Smooth muscle cell (in vitro differentiated cells): ENCODE data around the gene DRAM1. TPM values are rescaled to one million over a fixed set of nuclear protein-coding genes. Genes with fewer than 3 reads are reported as not detected.

Source experiments
- DNase-seq: peaks from one replicate; lab custom pipeline; 2025; ENCODE audit not compliant: unreplicated experiment; lab: John Stamatoyannopoulos, UW
- H2AFZ ChIP-seq: fragments of 200-600 bp; sonication (generic); 2 replicates; pipeline ENCODE4 v1.6.0; 2016; ENCODE audit warnings: antibody characterized with exemption, low read depth, mild to moderate bottlenecking
- H3F3A ChIP-seq: fragments of 200-600 bp; sonication (generic); 2 replicates; pipeline ENCODE4 v1.6.0; 2017; ENCODE audit warnings: antibody characterized with exemption, low read depth
- H3K27ac ChIP-seq: fragments of 200-600 bp; sonication (generic); 2 replicates; pipeline ENCODE4 v1.5.1; 2016; ENCODE audit warnings: low read depth, mild to moderate bottlenecking
- H3K27me3 ChIP-seq: fragments of 200-600 bp; sonication (generic); 2 replicates; pipeline ENCODE4 v1.6.1; 2016; ENCODE audit warnings: low read depth, mild to moderate bottlenecking
- H3K36me3 ChIP-seq: fragments of 200-600 bp; sonication (generic); 2 replicates; pipeline ENCODE4 v1.5.1; 2016; ENCODE audit warnings: low read depth
- H3K4me1 ChIP-seq: fragments of 200-600 bp; sonication (generic); 2 replicates; pipeline ENCODE4 v1.5.1; 2016; ENCODE audit warnings: low read depth
- H3K4me2 ChIP-seq: fragments of 200-600 bp; sonication (generic); 2 replicates; pipeline ENCODE4 v1.6.0; 2016; ENCODE audit warnings: mild to moderate bottlenecking
- H3K4me3 ChIP-seq: fragments of 200-600 bp; sonication (generic); 2 replicates; pipeline ENCODE4 v1.5.1; 2016; ENCODE audit warnings: mild to moderate bottlenecking
- H3K79me2 ChIP-seq: fragments of 200-600 bp; sonication (generic); 2 replicates; pipeline ENCODE4 v1.6.0; 2016; ENCODE audit warnings: low read depth, mild to moderate bottlenecking
- H3K9ac ChIP-seq: fragments of 200-600 bp; sonication (generic); 2 replicates; pipeline ENCODE4 v1.6.0; 2016; ENCODE audit warnings: low read depth
- H3K9me3 ChIP-seq: fragments of 200-600 bp; sonication (generic); replicated peaks from 2 replicates; pipeline ENCODE4 v1.5.1; 2016; ENCODE audit warnings: low read depth
- H4K20me1 ChIP-seq: fragments of 200-600 bp; sonication (generic); 2 replicates; pipeline ENCODE4 v1.6.0; 2016; ENCODE audit warnings: low read depth
- CTCF ChIP-seq: fragments of 200-600 bp; sonication (generic); IDR thresholded peaks from 2 replicates; pipeline ENCODE4 v1.5.1; 2017; ENCODE audit warnings: borderline replicate concordance, mild to moderate bottlenecking, antibody characterized with exemption; ENCODE audit not compliant: insufficient read depth, poor library complexity, severe bottlenecking
- WGBS: methylation state at CpG from one replicate; pipeline ENCODE4 v1.1.7; 2016; ENCODE audit warnings: low lambda C conversion rate; 5-methylcytosine and 5-hydroxymethylcytosine counted together
- polyA plus RNA-seq: library from polyadenylated mRNA; unstranded; fragments of >200 nt; fragmentation: Nextera tagmentation; extraction: Ambion mirVana; gene quantifications from 2 replicates; pipeline ENCODE4 v1.2.1, GENCODE V29; 2016
- total RNA-seq: library from RNA; depleted of rRNA; stranded (reverse); fragments of >200 nt; gene quantifications from 2 replicates; pipeline ENCODE4 v1.2.3, GENCODE V29; 2014

Gene DRAM1
- total and polyA plus RNA-seq, 2 experiments from 2014 or later: 22.7 to 31.2 TPM

DNA sequence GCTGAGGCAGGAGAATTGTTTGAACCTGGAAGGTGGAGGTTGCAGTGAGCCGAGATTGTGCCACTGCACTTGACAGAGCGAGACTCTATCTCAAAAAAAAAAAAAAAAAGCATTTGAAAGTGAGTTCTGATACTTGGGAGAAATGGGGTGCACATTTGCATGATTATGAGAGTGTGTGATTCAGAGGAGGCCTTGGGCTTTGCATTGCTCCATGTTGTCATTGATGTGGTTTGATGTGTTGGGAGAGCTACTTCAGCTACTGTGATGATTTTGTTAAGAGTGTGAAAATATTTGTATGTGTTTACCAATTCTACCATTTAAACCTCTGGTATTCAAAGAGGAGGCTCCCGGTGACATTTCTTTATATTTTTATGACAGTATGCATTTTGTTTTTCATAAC, 24.4 kb downstream of the DRAM1 start:
- Histone ChIP-seq H3K9me3 (no peaks in the 10 kb centered on the region), H3K27me3 (no peaks in the 10 kb centered on the region), H3K4me3 (no peak overlapping the region), H3K79me2 (no peaks in the 10 kb centered on the region), H3K9ac (no peak overlapping the region), H3F3A (no peaks in the 10 kb centered on the region), H4K20me1 (peaks cover 3% of the 10 kb centered on the region), H2AFZ (no peak overlapping the region), H3K36me3 (peaks cover 6% of the 10 kb centered on the region), H3K4me2 (no peak overlapping the region), H3K27ac (no peak overlapping the region), H3K4me1 (no peaks in the 10 kb centered on the region)
- no peak for TF ChIP-seq CTCF
- 63% methylated on average over 3 of the region's 3 CpGs for WGBS
- no peak for DNase-seq

DNA sequence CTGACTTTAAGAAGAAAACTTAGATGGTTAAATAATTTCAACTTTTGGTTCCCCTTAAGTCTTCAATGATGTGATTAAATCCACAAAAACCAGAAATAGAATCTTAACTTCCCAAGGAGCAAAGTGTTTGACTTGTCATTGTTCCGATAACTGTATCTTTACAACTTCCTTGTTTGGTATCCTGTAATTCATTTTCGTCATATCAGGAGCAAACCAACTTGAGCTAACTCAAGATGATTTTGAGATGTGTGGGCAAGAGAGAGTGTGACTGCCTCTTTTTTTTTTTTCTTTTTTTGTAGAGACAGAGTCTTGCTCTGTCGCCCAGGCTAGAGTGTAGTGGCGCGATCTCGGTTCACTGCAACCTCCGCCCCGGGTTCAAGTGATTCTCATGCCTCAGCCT, 25.3 kb downstream of the DRAM1 start:
- Histone ChIP-seq H3K36me3 (peaks cover 6% of the 10 kb centered on the region), H4K20me1 (peaks cover 3% of the 10 kb centered on the region), H3K79me2 (no peaks in the 10 kb centered on the region), H3K4me3 (no peak overlapping the region), H3K4me1 (no peaks in the 10 kb centered on the region), H2AFZ (no peak overlapping the region), H3K9me3 (no peaks in the 10 kb centered on the region), H3K27ac (no peak overlapping the region), H3K27me3 (no peaks in the 10 kb centered on the region), H3F3A (no peaks in the 10 kb centered on the region), H3K9ac (no peak overlapping the region), H3K4me2 (no peak overlapping the region)
- DNase-seq: no peak
- no peak for TF ChIP-seq CTCF
- WGBS: 89% methylated on average over 8 of the region's 8 CpGs

DNA sequence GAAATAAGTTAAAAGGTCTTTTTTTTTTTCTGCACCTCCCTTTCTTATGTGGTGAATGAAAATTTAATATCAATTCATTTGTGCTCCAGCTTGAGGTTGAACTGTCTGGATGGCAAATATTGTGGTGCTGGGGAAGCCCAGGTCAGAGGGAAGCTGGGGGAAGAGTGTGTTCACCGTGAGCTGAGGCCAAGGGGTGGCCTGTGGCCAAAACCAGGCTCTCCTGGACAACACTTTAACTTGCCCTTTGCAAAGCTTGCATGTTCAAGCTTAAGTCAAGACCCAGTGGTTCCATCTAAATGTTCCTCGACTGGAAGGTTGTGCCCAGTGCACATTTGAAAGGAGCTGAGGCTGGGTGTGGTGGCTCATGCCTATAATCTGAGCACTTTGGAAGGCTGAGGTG, 28.8 kb downstream of the DRAM1 start:
- no peaks in the 10 kb centered on the region for H4K20me1 ChIP-seq
- WGBS: 100% methylated on average over 2 of the region's 2 CpGs
- no peak for DNase-seq
- H2AFZ ChIP-seq: no peak overlapping the region
- H3K4me1 ChIP-seq: no peaks in the 10 kb centered on the region
- no peak overlapping the region for H3K27ac ChIP-seq
- no peak overlapping the region for H3K4me2 ChIP-seq
- H3K79me2 ChIP-seq: no peaks in the 10 kb centered on the region
- no peaks in the 10 kb centered on the region for H3K36me3 ChIP-seq
- H3K4me3 ChIP-seq: no peak overlapping the region
- no peak overlapping the region for H3K9ac ChIP-seq
- no peaks in the 10 kb centered on the region for H3K9me3 ChIP-seq
- H3F3A ChIP-seq: no peaks in the 10 kb centered on the region
- TF ChIP-seq CTCF: no peak
- no peaks in the 10 kb centered on the region for H3K27me3 ChIP-seq

DNA sequence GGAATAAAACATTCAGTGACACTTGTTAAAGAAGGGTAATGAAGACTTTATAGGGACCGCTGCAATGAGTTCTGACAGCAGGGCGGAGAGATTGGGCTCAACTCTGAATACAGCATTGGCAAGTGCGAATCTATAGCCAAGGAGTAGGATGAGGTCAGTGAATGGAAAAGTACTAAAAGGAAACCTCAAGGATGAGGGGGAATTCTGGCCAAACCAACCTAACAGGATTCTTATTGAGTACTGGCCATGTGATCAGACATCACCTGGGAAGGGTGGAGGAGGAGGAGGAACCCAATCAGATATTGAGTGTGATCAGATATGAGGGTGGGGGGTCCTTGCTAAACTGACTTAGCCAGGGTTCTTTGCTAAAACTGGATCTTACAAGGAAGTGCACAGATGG, 31.0 kb downstream of the DRAM1 start:
- Histone ChIP-seq H2AFZ (no peak overlapping the region), H3K9ac (no peak overlapping the region), H3K9me3 (no peaks in the 10 kb centered on the region), H3K27me3 (no peaks in the 10 kb centered on the region), H3K4me2 (no peak overlapping the region), H3K27ac (no peak overlapping the region), H3F3A (no peaks in the 10 kb centered on the region), H3K4me3 (no peak overlapping the region), H3K36me3 (no peaks in the 10 kb centered on the region), H3K79me2 (no peaks in the 10 kb centered on the region), H3K4me1 (no peaks in the 10 kb centered on the region), H4K20me1 (no peaks in the 10 kb centered on the region)
- no peak for TF ChIP-seq CTCF
- no peak for DNase-seq
- WGBS: 94% methylated on average over 3 of the region's 3 CpGs
